H9 (cell line): ENCODE results near the gene ZNF557. TPM values are rescaled to one million over a fixed set of nuclear protein-coding genes. Genes with fewer than 3 reads are reported as not detected.

Source experiments
- DNase-seq: peaks from one replicate; pipeline ENCODE4 v3.0.0-alpha.2; 2017
- H2AFZ ChIP-seq: one replicate; pipeline ENCODE4 v1.6.1; 2013; ENCODE audit warnings: mild to moderate bottlenecking, low read length, control low read depth, moderate library complexity
- H2AK5ac ChIP-seq: 2 replicates; pipeline ENCODE4 v1.6.1; 2013; ENCODE audit warnings: low read length, control low read depth, mixed read lengths; ENCODE audit not compliant: insufficient read length
- H2BK120ac ChIP-seq: one replicate; pipeline ENCODE4 v1.6.1; 2013; ENCODE audit warnings: low read depth, mild to moderate bottlenecking, low read length, control low read depth, inconsistent platforms; ENCODE audit not compliant: poor library complexity, severe bottlenecking
- H2BK12ac ChIP-seq: 2 replicates; pipeline ENCODE4 v1.6.1; 2013; ENCODE audit warnings: low read length, control low read depth, mixed read lengths, low read depth; ENCODE audit not compliant: insufficient read length
- H2BK15ac ChIP-seq: 2 replicates; pipeline ENCODE4 v1.6.1; 2013; ENCODE audit warnings: low read depth, low read length, control low read depth
- H2BK20ac ChIP-seq: one replicate; pipeline ENCODE4 v1.6.1; 2013; ENCODE audit warnings: low read depth, mild to moderate bottlenecking, low read length, control low read depth, inconsistent platforms; ENCODE audit not compliant: poor library complexity, severe bottlenecking
- H2BK5ac ChIP-seq: 2 replicates; pipeline ENCODE4 v1.6.1; 2013; ENCODE audit warnings: low read length, control low read depth, mixed read lengths; ENCODE audit not compliant: insufficient read length
- H3K14ac ChIP-seq: 2 replicates; pipeline ENCODE4 v1.6.1; 2013; ENCODE audit warnings: low read length, control low read depth; ENCODE audit not compliant: insufficient read depth
- H3K18ac ChIP-seq: 2 replicates; pipeline ENCODE4 v1.6.1; 2013; ENCODE audit warnings: low read depth, mild to moderate bottlenecking, mixed read lengths, low read length, control low read depth; ENCODE audit not compliant: insufficient read length
- H3K23ac ChIP-seq: 2 replicates; pipeline ENCODE4 v1.6.1; 2013; ENCODE audit warnings: low read length, control low read depth, mixed read lengths, low read depth; ENCODE audit not compliant: insufficient read length
- H3K23me2 ChIP-seq: 2 replicates; pipeline ENCODE4 v1.6.1; 2013; ENCODE audit warnings: low read depth, mild to moderate bottlenecking, mixed read lengths, low read length, control low read depth; ENCODE audit not compliant: insufficient read length, poor library complexity, severe bottlenecking
- H3K27ac ChIP-seq: 2 replicates; pipeline ENCODE4 v1.5.1; 2013; ENCODE audit warnings: low read length, control low read depth, mixed read lengths, low read depth; ENCODE audit not compliant: insufficient read length
- H3K27me3 ChIP-seq: 2 replicates; pipeline ENCODE4 v1.6.1; 2013; ENCODE audit warnings: low read length, control low read depth, inconsistent platforms; ENCODE audit not compliant: insufficient read depth
- H3K4ac ChIP-seq: 2 replicates; pipeline ENCODE4 v1.6.1; 2013; ENCODE audit warnings: low read depth, mild to moderate bottlenecking, control low read depth, inconsistent platforms, low read length, moderate library complexity
- H3K4me1 ChIP-seq: 2 replicates; pipeline ENCODE4 v1.6.1; 2013; ENCODE audit warnings: low read length, control low read depth, inconsistent platforms; ENCODE audit not compliant: insufficient read depth
- H3K4me2 ChIP-seq: 2 replicates; pipeline ENCODE4 v1.6.1; 2013; ENCODE audit warnings: low read length, control low read depth, mixed read lengths; ENCODE audit not compliant: insufficient read length, insufficient read depth
- H3K56ac ChIP-seq: 2 replicates; pipeline ENCODE4 v1.6.1; 2013; ENCODE audit warnings: low read depth, mild to moderate bottlenecking, mixed read lengths, low read length, control low read depth; ENCODE audit not compliant: insufficient read length
- H3K79me1 ChIP-seq: 2 replicates; pipeline ENCODE4 v1.6.1; 2013; ENCODE audit warnings: low read depth, mild to moderate bottlenecking, moderate library complexity, low read length, control low read depth, inconsistent platforms; ENCODE audit not compliant: insufficient read depth, poor library complexity, severe bottlenecking
- H3K79me2 ChIP-seq: 2 replicates; pipeline ENCODE4 v1.6.1; 2013; ENCODE audit warnings: low read length, control low read depth, inconsistent platforms; ENCODE audit not compliant: insufficient read depth
- H3K9ac ChIP-seq: 2 replicates; pipeline ENCODE4 v1.6.1; 2013; ENCODE audit warnings: low read length, control low read depth, mixed read lengths; ENCODE audit not compliant: insufficient read length; ENCODE audit errors: extremely low read depth
- H3K9me3 ChIP-seq: one replicate; pipeline ENCODE4 v1.6.1; 2013; ENCODE audit warnings: low read depth, low read length, inconsistent platforms; ENCODE audit not compliant: control insufficient read depth
- H3T11ph ChIP-seq: one replicate; pipeline ENCODE4 v1.6.1; 2013; ENCODE audit warnings: mild to moderate bottlenecking, low read length, control low read depth, inconsistent platforms
- H4K20me1 ChIP-seq: one replicate; pipeline ENCODE4 v1.6.1; 2013; ENCODE audit not compliant: control insufficient read depth, insufficient read length, insufficient read depth
- H4K5ac ChIP-seq: 2 replicates; pipeline ENCODE4 v1.6.1; 2013; ENCODE audit warnings: low read depth, mild to moderate bottlenecking, mixed read lengths, low read length, control low read depth; ENCODE audit not compliant: insufficient read length
- H4K8ac ChIP-seq: replicated peaks from 2 replicates; pipeline ENCODE4 v1.6.1; 2013; ENCODE audit warnings: low read length, control low read depth, mixed read lengths, low read depth; ENCODE audit not compliant: insufficient read length
- H4K91ac ChIP-seq: 2 replicates; pipeline ENCODE4 v1.6.1; 2013; ENCODE audit warnings: low read depth, mild to moderate bottlenecking, moderate library complexity, mixed read lengths, low read length, control low read depth; ENCODE audit not compliant: insufficient read length
- H3K27ac Mint-ChIP-seq, 3 experiments: 2 replicates in 2 of 3; 3 replicates in 1 of 3; pipeline ENCODE4 v1.8.0; 2020 to 2021; ENCODE audit warnings: mixed read lengths in 3 of 3, mild to moderate bottlenecking in 1 of 3, moderate library complexity in 1 of 3
- H3K27me3 Mint-ChIP-seq: 2 replicates; pipeline ENCODE4 v1.8.0; 2021; ENCODE audit warnings: low read depth, mild to moderate bottlenecking, moderate library complexity, mixed read lengths
- H3K36me3 Mint-ChIP-seq, 3 experiments: 2 replicates in 2 of 3; 3 replicates in 1 of 3; pipeline ENCODE4 v1.8.0; 2020 to 2021; ENCODE audit warnings: low read depth in 3 of 3, mixed read lengths in 3 of 3; ENCODE audit not compliant: insufficient read depth in 1 of 3
- H3K4me1 Mint-ChIP-seq, 2 experiments: 2 replicates each; pipeline ENCODE4 v1.8.0; 2020; ENCODE audit warnings: mixed read lengths in 2 of 2
- H3K4me3 Mint-ChIP-seq, 2 experiments: 2 replicates in 1 of 2; 3 replicates in 1 of 2; pipeline ENCODE4 v1.8.0; 2020 to 2021; ENCODE audit warnings: mild to moderate bottlenecking in 2 of 2, mixed read lengths in 2 of 2, moderate library complexity in 1 of 2
- H3K9me3 Mint-ChIP-seq, 2 experiments: 2 replicates in 1 of 2; 3 replicates in 1 of 2; pipeline ENCODE4 v1.8.0; 2020; ENCODE audit warnings: mild to moderate bottlenecking in 2 of 2, mixed read lengths in 2 of 2, moderate library complexity in 1 of 2
- CTCF ChIP-seq: fragments of 200-600 bp; sonication (generic); conservative IDR thresholded peaks from 3 replicates; pipeline ENCODE4 v1.8.0; 2021; ENCODE audit warnings: antibody characterized with exemption, mild to moderate bottlenecking
- WGBS: extraction: QIAGEN DNeasy Blood & Tissue Kit; methylation state at CpG from one replicate; pipeline ENCODE4 v1.1.7; 2013; ENCODE audit warnings: missing lambda C conversion rate, low lambda C conversion rate, mixed read lengths; ENCODE audit not compliant: insufficient read length; ENCODE audit errors: extremely low coverage; 5-methylcytosine and 5-hydroxymethylcytosine counted together
- total RNA-seq: library from RNA; stranded (reverse); gene quantifications from 2 replicates; pipeline ENCODE4 v1.2.1, GENCODE V29; 2021

The ZNF557 gene
- total RNA-seq, 1 experiment from 2014 or later, result 12.2 TPM

GRCh38 chr19:7074705-7075282 lies 5.3 kb downstream of the ZNF557 start:
- Histone ChIP-seq H2BK20ac (no peak overlapping the region), H2AK5ac (no peak overlapping the region), H2BK120ac (no peak overlapping the region), H2BK12ac (no peak overlapping the region), H3K27me3 (no peaks in the 10 kb centered on the region), H3K9me3 (peaks cover 31% of the 10 kb centered on the region), H3K9ac (no peak overlapping the region), H3K79me2 (no peaks in the 10 kb centered on the region), H2BK15ac (no peak overlapping the region), H4K91ac (no peak overlapping the region), H3K23ac (no peak overlapping the region), H4K5ac (no peak overlapping the region), H3K4me2 (no peak overlapping the region), H2AFZ (no peak overlapping the region), H3K79me1 (no peaks in the 10 kb centered on the region), H3K4me1 (no peaks in the 10 kb centered on the region), H4K8ac (no peak overlapping the region), H3K14ac (no peak overlapping the region), H3K23me2 (peaks cover 4% of the 10 kb centered on the region), H3T11ph (no peak overlapping the region), H3K18ac (no peak overlapping the region), H3K56ac (no peak overlapping the region), H3K4ac (no peak overlapping the region), H3K27ac (no peak overlapping the region), H4K20me1 (no peaks in the 10 kb centered on the region), H2BK5ac (no peak overlapping the region)
- no peak overlapping the region for H3K4me3 Mint-ChIP-seq
- H3K9me3 Mint-ChIP-seq, result peaks cover 33 to 45% of the 10 kb centered on the region in 2 experiments
- TF ChIP-seq CTCF, result no peak
- no peak overlapping the region for H3K27ac Mint-ChIP-seq
- peaks cover 79 to 83% (median 81%) of the 10 kb centered on the region in 3 experiments for H3K36me3 Mint-ChIP-seq
- H3K27me3 Mint-ChIP-seq, result no peaks in the 10 kb centered on the region; the same call in 1 of the 2 replicates
- WGBS, result no CpG with 5 or more reads among the region's 29 CpGs
- DNase-seq, result no peak
- no peaks in the 10 kb centered on the region for H3K4me1 Mint-ChIP-seq
